Gastroesophageal sphincter (tissue), 3 donors: ENCODE data around the gene ANKRD17.

ENCODE experiments used
- POLR2A ChIP-seq, 2 donors: fragments of 450-650 bp; IDR thresholded peaks; one replicate each; pipeline ENCODE4 v1.6.1; 2017; ENCODE audit warnings: antibody characterized with exemption in 2 of 2, mild to moderate bottlenecking in 2 of 2, moderate library complexity in 1 of 2
- TF ChIP-seq, protein P1 (sequence below), 4 experiments: fragments of 200-600 bp in 2 of 4; fragments of 450-650 bp in 2 of 4; sonication (generic) in 1 of 4; IDR thresholded peaks; one replicate each; pipeline ENCODE4 v1.5.1; 2017 to 2019; ENCODE audit warnings: antibody characterized with exemption in 4 of 4, mild to moderate bottlenecking in 2 of 4, moderate library complexity in 2 of 4

GRCh38 chr4:73034896-73035295 is 223.7 kb downstream of the ANKRD17 start:
- TF ChIP-seq, protein P1, sequence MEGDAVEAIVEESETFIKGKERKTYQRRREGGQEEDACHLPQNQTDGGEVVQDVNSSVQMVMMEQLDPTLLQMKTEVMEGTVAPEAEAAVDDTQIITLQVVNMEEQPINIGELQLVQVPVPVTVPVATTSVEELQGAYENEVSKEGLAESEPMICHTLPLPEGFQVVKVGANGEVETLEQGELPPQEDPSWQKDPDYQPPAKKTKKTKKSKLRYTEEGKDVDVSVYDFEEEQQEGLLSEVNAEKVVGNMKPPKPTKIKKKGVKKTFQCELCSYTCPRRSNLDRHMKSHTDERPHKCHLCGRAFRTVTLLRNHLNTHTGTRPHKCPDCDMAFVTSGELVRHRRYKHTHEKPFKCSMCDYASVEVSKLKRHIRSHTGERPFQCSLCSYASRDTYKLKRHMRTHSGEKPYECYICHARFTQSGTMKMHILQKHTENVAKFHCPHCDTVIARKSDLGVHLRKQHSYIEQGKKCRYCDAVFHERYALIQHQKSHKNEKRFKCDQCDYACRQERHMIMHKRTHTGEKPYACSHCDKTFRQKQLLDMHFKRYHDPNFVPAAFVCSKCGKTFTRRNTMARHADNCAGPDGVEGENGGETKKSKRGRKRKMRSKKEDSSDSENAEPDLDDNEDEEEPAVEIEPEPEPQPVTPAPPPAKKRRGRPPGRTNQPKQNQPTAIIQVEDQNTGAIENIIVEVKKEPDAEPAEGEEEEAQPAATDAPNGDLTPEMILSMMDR (IDR thresholded peaks at IDR 0.05): no peak
- TF ChIP-seq POLR2A (IDR thresholded peaks at IDR 0.05): no peak
